ENCODE results near the gene FLOT1.

DNA sequence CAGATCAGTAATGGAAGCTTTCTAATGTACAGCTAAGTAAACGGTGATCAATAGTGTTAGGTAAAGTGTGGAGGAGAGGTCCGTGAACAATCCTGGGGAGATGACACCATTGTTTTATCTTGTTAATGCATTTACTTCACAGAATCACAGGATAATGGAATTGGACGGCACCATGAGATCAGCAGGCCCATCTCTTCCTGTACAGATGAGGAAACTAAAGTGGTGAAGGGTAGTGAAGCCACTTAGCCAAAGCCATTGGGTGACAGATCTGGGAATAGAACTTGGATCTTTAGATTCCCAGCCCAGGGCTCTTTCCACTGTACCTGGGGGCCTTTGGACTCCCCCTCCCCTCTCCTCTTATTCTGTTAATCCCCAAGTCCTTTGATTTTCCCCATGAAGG, 28.1 kb upstream of the FLOT1 start:
- no peak for TF ChIP-seq CTCF (optimal IDR thresholded peaks at IDR 0.05 in 1 of 3, IDR thresholded peaks at IDR 0.05 in 1 of 3, conservative IDR thresholded peaks at IDR 0.05 in 1 of 3; ENCODE audit: extremely low read depth in 1 of 3, insufficient read depth in 2 of 3, low read length in 3 of 3)
- no peak for TF ChIP-seq EZH2 (IDR thresholded peaks at IDR 0.05; ENCODE audit: low read length)

All from keratinocyte (primary cell).